ENCODE results near the gene TLR10. TPM values are rescaled to one million over a fixed set of nuclear protein-coding genes. Genes with fewer than 3 reads are reported as not detected.

TLR10 gene
- total RNA-seq = 0.78 TPM
- long read RNA-seq = 0 reads

GRCh38 chr4:38782452-38783108, at the start of gene TLR10:
TLR10 (minus strand) TSS chr4:38782990; CDS start chr4:38775590, 7,400 bp downstream.
- no peaks in the 10 kb centered on the region for H3K4me1 ChIP-seq
- H3K27me3 ChIP-seq = no peaks in the 10 kb centered on the region
- H3K27ac ChIP-seq = no peak within 1 kb of the TSS
- H3K4me3 ChIP-seq = no peak within 1 kb of the TSS
- H3K9me3 ChIP-seq = no peaks in the 10 kb centered on the region
- ATAC-seq (peak; percentile 80), DNase-seq (no peak)
- intact Hi-C loops (cut with DNase I) = no loop called here
- TF ChIP-seq CTCF (IDR thresholded peaks at IDR 0.05) = peak; percentile 76
- H3K36me3 ChIP-seq = no peaks in the 10 kb centered on the region

GRCh38 chr4:38832206-38832605, 49.4 kb upstream of the TLR10 start:
- no peak overlapping the region for H3K27ac ChIP-seq
- no peaks in the 10 kb centered on the region for H3K4me1 ChIP-seq
- no peaks in the 10 kb centered on the region for H3K27me3 ChIP-seq
- H3K36me3 ChIP-seq = no peaks in the 10 kb centered on the region
- DNase-seq = no peak
- peak; percentile 50 for ATAC-seq
- TF ChIP-seq CTCF (IDR thresholded peaks at IDR 0.05) = no peak
- H3K9me3 ChIP-seq = no peaks in the 10 kb centered on the region
- intact Hi-C loops (cut with DNase I) = no loop called here
- H3K4me3 ChIP-seq = no peak overlapping the region

DNA sequence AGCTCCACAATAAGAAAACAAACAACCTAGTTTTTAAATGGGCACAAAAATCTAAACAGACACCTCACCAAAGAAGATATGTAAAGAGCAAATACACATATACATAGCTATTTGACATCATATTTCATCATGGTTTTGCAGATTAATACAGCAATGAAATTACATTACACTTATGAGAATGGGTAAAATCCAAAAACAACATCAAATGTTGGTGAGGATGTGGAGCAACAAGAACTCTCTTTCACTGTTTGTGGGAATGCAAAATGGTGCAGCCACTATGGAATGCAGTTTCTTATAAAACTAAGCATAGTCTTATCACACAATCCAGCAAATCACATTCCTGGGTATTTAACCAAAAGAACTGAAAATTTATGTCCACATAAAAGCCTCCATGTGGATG, 48.9 kb upstream of the TLR10 start:
- ATAC-seq = no peak
- no peak for TF ChIP-seq CTCF (IDR thresholded peaks at IDR 0.05)
- no peaks in the 10 kb centered on the region for H3K27me3 ChIP-seq
- intact Hi-C loops (cut with DNase I) = no loop called here
- H3K36me3 ChIP-seq = no peaks in the 10 kb centered on the region
- no peak overlapping the region for H3K27ac ChIP-seq
- H3K9me3 ChIP-seq = no peaks in the 10 kb centered on the region
- DNase-seq = no peak
- H3K4me3 ChIP-seq = no peak overlapping the region
- no peaks in the 10 kb centered on the region for H3K4me1 ChIP-seq

DNA sequence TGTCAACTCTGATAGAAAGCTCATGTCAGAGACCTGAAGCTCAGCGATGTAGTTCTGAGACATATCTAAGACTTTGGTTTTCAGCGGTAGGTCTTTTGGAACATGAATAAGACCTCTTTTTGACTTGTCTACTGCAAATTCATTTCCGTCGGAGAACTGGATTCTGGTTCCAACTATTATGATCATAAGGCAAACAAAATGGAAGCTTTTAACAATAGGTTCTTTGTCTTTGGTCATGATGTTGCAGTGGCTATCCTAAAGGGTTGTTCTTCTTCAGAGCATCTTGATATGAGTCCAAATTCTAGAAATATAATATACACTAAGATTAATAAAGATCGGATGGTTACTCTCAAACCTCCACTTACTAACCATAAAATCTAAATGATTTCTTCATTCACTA, 46.4 kb upstream of the TLR10 start:
- Histone ChIP-seq H3K36me3 (no peaks in the 10 kb centered on the region), H3K27me3 (no peaks in the 10 kb centered on the region), H3K4me3 (no peak overlapping the region), H3K4me1 (no peaks in the 10 kb centered on the region), H3K27ac (no peak overlapping the region), H3K9me3 (no peaks in the 10 kb centered on the region)
- DNase-seq = no peak
- ATAC-seq = no peak
- no peak for TF ChIP-seq CTCF (IDR thresholded peaks at IDR 0.05)
- intact Hi-C loops (cut with DNase I) = no loop called here

DNA sequence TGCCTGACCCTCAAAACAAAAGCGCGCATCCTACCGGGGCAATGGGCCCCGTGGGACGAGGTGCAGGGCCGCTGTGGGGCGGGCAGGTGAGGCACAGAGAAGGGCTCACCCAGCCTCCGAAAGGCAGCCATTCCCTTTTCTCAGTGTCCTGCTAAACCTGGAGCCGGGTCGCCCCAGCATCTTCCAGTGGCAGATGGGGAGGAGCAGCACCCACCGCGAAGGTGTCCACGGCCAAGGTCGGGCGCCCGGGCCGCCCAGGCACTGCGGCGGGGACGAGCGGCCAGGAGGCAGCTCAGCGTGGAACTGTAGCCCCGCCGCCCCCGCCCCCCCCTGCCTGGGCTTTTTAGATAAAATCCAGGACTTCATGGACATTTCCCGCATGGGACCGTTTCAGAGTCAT, 41.0 kb upstream of the TLR10 start:
- DNase-seq = no peak
- ATAC-seq = no peak
- no peaks in the 10 kb centered on the region for H3K36me3 ChIP-seq
- TF ChIP-seq CTCF (IDR thresholded peaks at IDR 0.05) = no peak
- H3K4me3 ChIP-seq = no peak overlapping the region
- no peaks in the 10 kb centered on the region for H3K9me3 ChIP-seq
- H3K27me3 ChIP-seq = no peaks in the 10 kb centered on the region
- no peak overlapping the region for H3K27ac ChIP-seq
- intact Hi-C loops (cut with DNase I) = no loop called here
- no peaks in the 10 kb centered on the region for H3K4me1 ChIP-seq
